Globus pallidus (tissue), 1 donor: ENCODE data around the gene RGR.

ENCODE experiments used
- DNase-seq: peaks from one replicate; pipeline ENCODE4 v3.0.0-alpha.2; 2015; ENCODE audit warnings: low spot score

RGR gene

DNA sequence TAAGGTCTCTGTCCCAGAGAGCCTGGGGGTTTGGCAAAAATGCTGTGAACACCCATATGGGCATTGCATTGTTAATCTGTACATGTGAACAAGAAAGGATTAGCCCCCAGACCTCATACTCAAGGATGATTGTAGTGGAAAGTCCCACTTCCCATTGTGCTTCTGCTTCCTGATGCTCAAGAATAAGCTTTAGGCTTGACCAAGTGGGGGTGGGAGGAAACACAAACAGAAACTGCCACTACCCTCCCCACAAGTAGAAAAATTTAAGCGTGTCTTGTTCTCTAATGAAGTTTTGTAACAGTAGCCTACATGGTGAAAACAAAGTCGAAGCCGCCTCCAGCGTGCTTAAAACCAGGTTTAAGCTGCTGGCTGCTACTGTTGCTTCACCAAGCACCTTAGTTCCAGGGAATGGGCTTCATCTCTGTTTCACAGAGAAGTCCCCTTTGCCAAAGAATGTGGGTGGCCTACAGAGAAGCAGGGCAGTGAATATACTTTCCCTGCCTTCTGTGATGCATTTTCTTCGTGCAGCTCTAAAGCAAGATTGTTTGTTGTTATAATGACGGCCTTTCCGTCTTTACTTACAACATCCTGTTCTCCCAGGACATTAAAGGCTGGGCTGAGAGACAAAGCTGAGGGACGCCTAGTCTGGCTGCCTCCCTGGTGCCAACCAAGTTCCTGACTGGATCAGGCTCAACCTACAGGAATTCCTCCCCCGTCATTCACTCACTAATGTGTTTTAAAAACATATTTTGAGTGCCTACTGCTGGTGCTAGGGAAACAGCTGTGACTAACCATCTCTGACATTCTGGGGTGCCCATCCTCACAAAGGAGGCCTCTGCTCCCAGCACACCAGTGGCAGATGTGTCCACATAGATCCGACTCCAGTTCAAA, 51.5 kb downstream of the RGR start:
- no peak for DNase-seq

DNA sequence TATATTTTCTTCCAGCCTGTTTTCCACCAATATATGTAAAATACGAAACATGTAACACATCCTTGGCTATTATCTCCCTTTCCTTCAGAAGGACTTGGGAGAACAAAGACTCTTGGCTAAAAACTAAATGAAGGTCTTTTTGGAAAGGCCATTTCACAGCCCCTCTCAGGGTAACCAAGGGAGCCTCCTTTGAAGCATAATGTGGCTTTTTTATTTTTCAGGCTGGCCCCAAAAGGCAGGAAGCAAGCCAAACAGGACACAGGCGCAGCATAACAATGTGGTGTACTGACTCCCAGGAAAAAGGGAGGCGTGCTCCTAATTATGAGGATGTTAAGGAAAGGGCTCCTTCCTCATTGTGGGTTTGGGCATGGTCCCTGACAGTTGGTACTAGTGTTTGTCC, 53.2 kb downstream of the RGR start:
- DNase-seq: peak; percentile 42

DNA sequence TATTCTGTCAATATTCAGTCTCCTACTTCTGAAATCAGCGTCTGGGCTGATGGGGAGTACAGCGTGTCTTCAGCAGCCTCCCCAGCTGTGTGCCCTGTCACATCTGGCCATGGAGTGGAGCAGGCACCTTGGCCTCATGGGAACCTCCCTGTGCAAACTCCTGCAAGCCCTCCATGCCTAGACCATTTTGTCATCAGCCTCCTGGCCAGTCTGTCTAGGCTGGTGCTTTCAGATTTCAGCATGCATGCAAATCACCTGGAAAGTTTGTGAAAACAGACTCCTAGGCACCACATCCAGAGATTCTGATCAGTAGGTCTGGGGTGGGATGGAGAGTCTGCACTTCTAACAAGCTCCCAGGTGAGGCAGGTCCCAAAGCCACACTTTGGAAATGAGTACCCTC, 57.4 kb downstream of the RGR start:
- no peak for DNase-seq

DNA sequence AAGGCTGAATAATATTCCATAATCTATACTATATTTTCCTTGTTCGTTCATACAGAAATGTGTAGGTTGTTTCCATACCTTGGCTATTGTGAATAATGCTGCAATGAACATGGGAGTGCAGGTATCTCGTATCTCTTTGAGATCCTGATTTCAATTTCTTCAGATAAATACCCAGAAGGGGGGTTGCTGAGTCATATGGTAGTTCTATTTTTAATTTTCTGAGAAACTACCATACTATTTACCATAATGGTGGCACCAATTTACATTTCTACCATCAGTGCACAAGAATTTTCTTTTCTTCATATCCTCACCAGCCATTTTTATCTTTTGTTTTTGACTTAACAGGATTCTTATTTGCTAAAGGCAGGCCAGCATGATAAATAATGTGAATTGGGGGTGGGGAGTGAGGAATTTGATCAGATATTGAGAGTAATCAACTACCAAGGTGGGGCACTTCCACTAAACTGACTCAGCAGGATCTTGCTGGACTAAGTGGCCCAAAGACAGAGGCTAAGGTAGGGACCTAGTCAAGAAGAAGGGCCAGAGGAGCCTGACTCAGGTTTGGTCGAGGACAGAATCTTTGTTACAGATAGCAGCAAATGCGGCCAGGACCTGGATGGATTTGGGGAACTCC, 62.0 kb downstream of the RGR start:
- no peak for DNase-seq

DNA sequence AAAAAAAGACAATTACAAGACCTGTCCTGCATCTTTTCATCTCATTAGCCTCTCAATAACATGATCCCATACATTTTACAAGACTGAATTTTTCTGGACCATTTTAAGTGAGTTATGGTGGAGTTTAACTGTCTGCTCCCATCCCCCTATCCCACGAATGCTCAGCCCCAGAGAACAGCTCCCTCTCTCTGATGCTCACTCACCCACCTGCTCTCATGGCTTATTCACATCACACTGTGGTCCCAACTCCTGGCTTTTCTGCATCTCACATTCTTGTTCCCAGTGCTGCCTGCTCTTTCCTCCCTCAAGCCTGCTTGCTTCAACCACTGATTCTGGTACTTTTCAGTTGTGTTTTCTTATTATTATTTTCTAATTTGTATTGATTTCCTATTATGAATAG, 63.2 kb downstream of the RGR start:
- DNase-seq: no peak

DNA sequence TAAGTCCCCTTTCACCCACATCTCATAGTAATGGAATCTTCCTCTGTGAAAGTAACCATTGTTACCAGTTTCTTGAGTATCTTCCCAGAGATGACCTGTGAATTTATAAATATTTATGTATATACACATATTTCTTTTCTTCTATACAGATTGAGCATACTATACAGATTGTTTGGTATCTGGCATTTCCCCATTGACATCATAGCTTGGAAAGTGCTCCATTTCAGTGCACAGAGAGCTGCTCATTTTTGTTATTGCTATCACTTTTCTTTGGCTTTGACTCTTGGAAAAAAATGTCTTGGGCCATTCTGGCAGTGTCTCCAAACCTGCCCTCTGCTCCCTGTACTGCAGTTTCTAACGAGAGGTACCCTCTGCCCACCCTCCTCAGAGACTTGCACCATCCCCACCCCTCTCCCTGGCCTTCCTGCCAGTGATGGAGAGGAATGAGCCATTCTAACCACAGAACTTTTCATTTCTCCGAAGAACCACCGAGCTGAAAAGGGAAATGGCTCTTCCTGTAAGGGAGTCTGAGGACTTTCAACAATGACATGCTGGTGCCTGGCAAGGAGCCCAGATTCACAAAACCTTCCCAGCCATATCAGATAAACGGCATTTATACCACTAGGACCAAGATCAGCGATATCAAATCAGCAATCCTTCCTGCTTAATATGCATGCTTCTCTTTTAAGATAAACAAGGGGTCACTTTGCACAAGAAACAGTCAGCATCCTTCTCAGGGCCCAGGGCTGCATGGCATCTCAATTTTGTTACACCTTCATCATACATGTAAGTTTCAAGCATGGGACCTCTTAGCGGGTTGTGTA, 63.8 kb downstream of the RGR start:
- peak; percentile 46 for DNase-seq
